HFFc6 (cell line): ENCODE measurements around the gene DDHD1. TPM values are rescaled to one million over a fixed set of nuclear protein-coding genes. Genes with fewer than 3 reads are reported as not detected.

Source experiments
- DNase-seq: peaks from one replicate; pipeline ENCODE4 v3.0.0-alpha.2; 2018
- H3K27ac Mint-ChIP-seq: 2 replicates; pipeline ENCODE4 v1.8.0; 2020; ENCODE audit warnings: mild to moderate bottlenecking, mixed read lengths
- H3K27me3 Mint-ChIP-seq: 2 replicates; pipeline ENCODE4 v1.8.0; 2021; ENCODE audit warnings: mild to moderate bottlenecking, moderate library complexity, mixed read lengths; ENCODE audit not compliant: insufficient read depth
- H3K36me3 Mint-ChIP-seq: 2 replicates; pipeline ENCODE4 v1.8.0; 2021; ENCODE audit warnings: low read depth, mixed read lengths
- H3K4me1 Mint-ChIP-seq: 2 replicates; pipeline ENCODE4 v1.8.0; 2020; ENCODE audit warnings: low read depth, mixed read lengths
- H3K4me3 Mint-ChIP-seq: 2 replicates; pipeline ENCODE4 v1.8.0; 2020; ENCODE audit warnings: mild to moderate bottlenecking, moderate library complexity, mixed read lengths
- H3K9me3 Mint-ChIP-seq: 2 replicates; pipeline ENCODE4 v1.8.0; 2020; ENCODE audit warnings: mild to moderate bottlenecking, mixed read lengths
- total RNA-seq, 6 experiments: library from RNA; stranded (reverse); fragmentation: NEBNext Ultra II Directional; extraction: Animal tissue kit (Norgen Biotek cat#: 25700); gene quantifications; 2 replicates in 1 of 6; 3 replicates in 5 of 6; pipeline ENCODE4 v1.2.3, GENCODE V29; 2021
- TF ChIP-seq, protein P1 (sequence below): fragments of 200-600 bp; sonication (generic); IDR thresholded peaks from 2 replicates; pipeline ENCODE4 v1.5.0; 2021; ENCODE audit warnings: antibody characterized with exemption, mild to moderate bottlenecking

DDHD1 gene
- total RNA-seq, 6 experiments from 2014 or later, result 9.1 to 10.7 (median 9.7) TPM

GRCh38 chr14:53110096-53110495 is 43.0 kb downstream of the DDHD1 start:
- peaks cover 17% of the 10 kb centered on the region; the same call in 1 of the 2 replicates for H3K36me3 Mint-ChIP-seq
- no peak overlapping the region for H3K27ac Mint-ChIP-seq
- H3K4me1 Mint-ChIP-seq, result no peaks in the 10 kb centered on the region
- peaks cover 14% of the 10 kb centered on the region for H3K9me3 Mint-ChIP-seq
- TF ChIP-seq, protein P1, sequence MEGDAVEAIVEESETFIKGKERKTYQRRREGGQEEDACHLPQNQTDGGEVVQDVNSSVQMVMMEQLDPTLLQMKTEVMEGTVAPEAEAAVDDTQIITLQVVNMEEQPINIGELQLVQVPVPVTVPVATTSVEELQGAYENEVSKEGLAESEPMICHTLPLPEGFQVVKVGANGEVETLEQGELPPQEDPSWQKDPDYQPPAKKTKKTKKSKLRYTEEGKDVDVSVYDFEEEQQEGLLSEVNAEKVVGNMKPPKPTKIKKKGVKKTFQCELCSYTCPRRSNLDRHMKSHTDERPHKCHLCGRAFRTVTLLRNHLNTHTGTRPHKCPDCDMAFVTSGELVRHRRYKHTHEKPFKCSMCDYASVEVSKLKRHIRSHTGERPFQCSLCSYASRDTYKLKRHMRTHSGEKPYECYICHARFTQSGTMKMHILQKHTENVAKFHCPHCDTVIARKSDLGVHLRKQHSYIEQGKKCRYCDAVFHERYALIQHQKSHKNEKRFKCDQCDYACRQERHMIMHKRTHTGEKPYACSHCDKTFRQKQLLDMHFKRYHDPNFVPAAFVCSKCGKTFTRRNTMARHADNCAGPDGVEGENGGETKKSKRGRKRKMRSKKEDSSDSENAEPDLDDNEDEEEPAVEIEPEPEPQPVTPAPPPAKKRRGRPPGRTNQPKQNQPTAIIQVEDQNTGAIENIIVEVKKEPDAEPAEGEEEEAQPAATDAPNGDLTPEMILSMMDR, result no peak
- DNase-seq, result no peak
- H3K27me3 Mint-ChIP-seq, result no peaks in the 10 kb centered on the region; the same call in 1 of the 2 replicates
- H3K4me3 Mint-ChIP-seq, result no peak overlapping the region

DNA sequence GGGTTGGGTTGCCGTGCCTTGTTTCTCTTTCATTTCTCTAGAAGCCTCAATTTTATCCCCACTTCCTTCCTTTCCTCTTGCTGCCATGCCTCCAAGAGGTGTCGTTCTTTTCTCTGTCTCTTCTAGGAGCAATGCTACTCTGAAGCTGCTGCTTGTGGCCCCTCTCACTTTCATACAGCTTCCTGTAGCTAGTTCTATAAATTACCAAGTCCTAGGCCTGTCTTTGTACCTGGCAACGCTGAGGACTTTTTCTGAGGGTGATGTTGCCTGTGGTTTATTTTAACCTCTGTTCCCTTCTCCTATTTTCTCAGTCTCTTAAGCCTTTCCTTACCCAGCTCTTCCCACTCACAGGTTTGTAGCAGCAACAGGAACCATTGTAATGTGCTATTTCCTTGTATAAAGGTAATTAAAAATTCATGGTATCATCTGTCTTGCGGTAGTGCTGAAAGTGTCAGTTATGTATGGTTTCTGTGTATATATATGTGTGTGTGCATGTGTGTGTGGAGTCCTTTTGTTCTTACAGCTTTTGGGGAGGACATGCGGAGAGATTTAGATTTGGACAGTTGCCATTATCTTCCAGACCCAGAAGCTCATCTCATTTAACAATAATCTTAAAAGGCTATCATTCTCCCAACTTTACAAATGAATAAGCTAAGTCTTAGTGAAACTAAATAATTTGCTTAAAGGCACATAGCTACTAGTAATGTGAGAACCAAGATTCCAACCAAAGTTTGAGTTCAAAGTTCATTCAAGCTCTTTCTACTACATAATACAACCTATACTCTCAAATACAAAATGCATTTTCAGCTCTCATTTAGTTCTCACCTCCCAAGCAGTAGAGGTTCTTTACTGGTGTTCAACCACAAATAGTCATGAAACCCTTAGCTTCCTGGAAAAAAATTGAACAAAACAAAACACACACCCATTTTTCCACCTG is 43.8 kb downstream of the DDHD1 start:
- H3K36me3 Mint-ChIP-seq, result peaks cover 13% of the 10 kb centered on the region; the same call in 1 of the 2 replicates
- H3K27me3 Mint-ChIP-seq, result no peaks in the 10 kb centered on the region; the same call in 1 of the 2 replicates
- H3K9me3 Mint-ChIP-seq, result peaks cover 10% of the 10 kb centered on the region
- DNase-seq, result no peak
- H3K4me1 Mint-ChIP-seq, result no peaks in the 10 kb centered on the region
- TF ChIP-seq, protein P1, result no peak
- no peak overlapping the region for H3K4me3 Mint-ChIP-seq
- H3K27ac Mint-ChIP-seq, result no peak overlapping the region

GRCh38 chr14:53108292-53109104 is 44.6 kb downstream of the DDHD1 start:
- H3K27me3 Mint-ChIP-seq, result no peaks in the 10 kb centered on the region
- H3K27ac Mint-ChIP-seq, result no peak overlapping the region
- peaks cover 10% of the 10 kb centered on the region for H3K9me3 Mint-ChIP-seq
- no peaks in the 10 kb centered on the region for H3K4me1 Mint-ChIP-seq
- peaks cover 13% of the 10 kb centered on the region; the same call in 1 of the 2 replicates for H3K36me3 Mint-ChIP-seq
- TF ChIP-seq, protein P1, result no peak
- H3K4me3 Mint-ChIP-seq, result no peak overlapping the region
- DNase-seq, result no peak

DNA sequence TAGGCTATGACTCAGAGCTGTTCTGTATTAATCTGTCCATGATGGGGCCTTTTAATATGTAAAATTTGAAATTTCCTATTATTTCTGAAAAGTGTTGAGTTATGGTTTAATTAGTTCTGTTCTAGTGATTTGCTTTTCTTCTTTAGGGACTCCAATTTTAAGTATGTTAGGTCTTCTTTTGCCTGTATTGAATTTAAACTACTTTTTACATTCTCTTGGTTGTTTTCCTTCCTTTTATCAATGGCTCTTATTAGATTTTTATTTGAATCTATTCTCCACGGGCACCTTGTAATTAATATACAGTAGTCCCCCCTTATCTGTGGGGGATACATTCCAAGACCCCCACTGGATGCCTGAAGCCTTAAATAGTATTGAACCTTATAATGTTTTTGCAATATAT is 46.4 kb downstream of the DDHD1 start:
- TF ChIP-seq, protein P1, result no peak
- Mint-ChIP-seq H3K36me3 (peaks cover 13% of the 10 kb centered on the region; the same call in 1 of the 2 replicates), H3K4me3 (no peak overlapping the region), H3K9me3 (peaks cover 10% of the 10 kb centered on the region), H3K27me3 (no peaks in the 10 kb centered on the region), H3K4me1 (peaks cover 9% of the 10 kb centered on the region), H3K27ac (no peak overlapping the region)
- no peak for DNase-seq

- Mint-ChIP-seq H3K4me3 (no peak overlapping the region), H3K9me3 (peaks cover 10% of the 10 kb centered on the region), H3K4me1 (peaks cover 9% of the 10 kb centered on the region), H3K27ac (no peak overlapping the region), H3K27me3 (no peaks in the 10 kb centered on the region; the same call in 1 of the 2 replicates), H3K36me3 (peaks cover 13% of the 10 kb centered on the region; the same call in 1 of the 2 replicates)
- TF ChIP-seq, protein P1, result no peak
- DNase-seq, result no peak
Observed at GRCh38 chr14:53103636-53104340, 49.3 kb downstream of the DDHD1 start.
